OCI-LY3 (cell line): ENCODE results near the gene MCU.

Experiments used
- EZH2phosphoT487 ChIP-seq: fragments of 200-600 bp; shearing (Covaris generic); IDR thresholded peaks from 2 replicates; pipeline ENCODE4 v1.6.1; 2018; ENCODE audit warnings: antibody characterized with exemption, mixed run types, low read depth
- TF ChIP-seq, protein P1 (sequence below): fragments of 200-600, 300-600 bp; sonication (generic); IDR thresholded peaks from 2 replicates; pipeline ENCODE4 v1.5.1; 2014; ENCODE audit warnings: antibody characterized with exemption, low read length, low read depth

DNA sequence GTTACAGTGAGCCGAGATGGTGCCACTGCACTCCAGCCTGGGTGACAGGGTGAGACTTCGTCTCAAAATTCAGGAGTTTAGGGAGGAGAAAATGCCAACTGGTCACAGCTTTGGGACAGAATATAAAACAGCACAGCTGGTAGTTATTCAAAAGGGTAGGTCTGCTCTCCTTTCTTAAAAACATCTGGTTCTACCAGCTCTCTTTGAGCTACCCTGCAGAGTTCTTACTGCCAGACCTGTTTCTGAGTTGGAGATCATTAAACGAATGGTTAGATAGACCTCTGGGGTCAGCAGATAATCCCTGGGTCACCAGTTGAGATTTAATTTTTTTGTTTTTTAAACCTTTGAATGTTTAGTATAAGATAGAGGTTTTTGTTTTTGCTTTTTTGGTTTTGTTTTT, 52.6 kb downstream of the MCU start:
- TF ChIP-seq, protein P1, sequence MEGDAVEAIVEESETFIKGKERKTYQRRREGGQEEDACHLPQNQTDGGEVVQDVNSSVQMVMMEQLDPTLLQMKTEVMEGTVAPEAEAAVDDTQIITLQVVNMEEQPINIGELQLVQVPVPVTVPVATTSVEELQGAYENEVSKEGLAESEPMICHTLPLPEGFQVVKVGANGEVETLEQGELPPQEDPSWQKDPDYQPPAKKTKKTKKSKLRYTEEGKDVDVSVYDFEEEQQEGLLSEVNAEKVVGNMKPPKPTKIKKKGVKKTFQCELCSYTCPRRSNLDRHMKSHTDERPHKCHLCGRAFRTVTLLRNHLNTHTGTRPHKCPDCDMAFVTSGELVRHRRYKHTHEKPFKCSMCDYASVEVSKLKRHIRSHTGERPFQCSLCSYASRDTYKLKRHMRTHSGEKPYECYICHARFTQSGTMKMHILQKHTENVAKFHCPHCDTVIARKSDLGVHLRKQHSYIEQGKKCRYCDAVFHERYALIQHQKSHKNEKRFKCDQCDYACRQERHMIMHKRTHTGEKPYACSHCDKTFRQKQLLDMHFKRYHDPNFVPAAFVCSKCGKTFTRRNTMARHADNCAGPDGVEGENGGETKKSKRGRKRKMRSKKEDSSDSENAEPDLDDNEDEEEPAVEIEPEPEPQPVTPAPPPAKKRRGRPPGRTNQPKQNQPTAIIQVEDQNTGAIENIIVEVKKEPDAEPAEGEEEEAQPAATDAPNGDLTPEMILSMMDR, result no peak
- no peak for TF ChIP-seq EZH2phosphoT487
